Measurements from ENCODE around the gene IL31RA.

IL31RA gene

GRCh38 chr5:55860709-55861108 is 9.6 kb downstream of the IL31RA start:
- no peak for DNase-seq

- DNase-seq: no peak
These were observed 13.7 kb downstream of the IL31RA start for GRCh38 chr5:55864606-55865541.

GRCh38 chr5:55865831-55866230 is 14.7 kb downstream of the IL31RA start:
- DNase-seq: no peak

- no peak for DNase-seq
These were observed 15.3 kb downstream of the IL31RA start for GRCh38 chr5:55866485-55866884.

- no peak for DNase-seq
These were observed 15.8 kb downstream of the IL31RA start for GRCh38 chr5:55866934-55867333.

- peak; percentile 73 for DNase-seq
These were observed 17.7 kb downstream of the IL31RA start for GRCh38 chr5:55868846-55869245.

GRCh38 chr5:55869847-55870246 is 18.7 kb downstream of the IL31RA start:
- DNase-seq: no peak

GRCh38 chr5:55873234-55873633 is 22.1 kb downstream of the IL31RA start:
- DNase-seq: no peak

GRCh38 chr5:55877655-55878054 is 26.5 kb downstream of the IL31RA start:
- DNase-seq: no peak

- DNase-seq: no peak
These were observed 29.3 kb downstream of the IL31RA start for GRCh38 chr5:55880453-55880852.

- DNase-seq: no peak
These were observed 34.2 kb downstream of the IL31RA start for GRCh38 chr5:55885359-55885758.

- no peak for DNase-seq
These were observed 37.0 kb downstream of the IL31RA start for GRCh38 chr5:55888205-55888604.

GRCh38 chr5:55892479-55892878 is 41.3 kb downstream of the IL31RA start:
- DNase-seq: no peak

- no peak for DNase-seq
These were observed 43.0 kb downstream of the IL31RA start for GRCh38 chr5:55894135-55894534.

GRCh38 chr5:55895346-55895745 is 44.2 kb downstream of the IL31RA start:
- DNase-seq: no peak

GRCh38 chr5:55896238-55896637 is 45.1 kb downstream of the IL31RA start:
- no peak for DNase-seq

- no peak for DNase-seq
These were observed 45.5 kb downstream of the IL31RA start for GRCh38 chr5:55896663-55897062.

GRCh38 chr5:55897206-55897894 is 46.2 kb downstream of the IL31RA start:
- no peak for DNase-seq

GRCh38 chr5:55897905-55898304 is 46.7 kb downstream of the IL31RA start:
- DNase-seq: no peak

GRCh38 chr5:55899344-55899743 is 48.2 kb downstream of the IL31RA start:
- DNase-seq: no peak

- DNase-seq: no peak
These were observed 48.9 kb downstream of the IL31RA start for GRCh38 chr5:55900068-55900467.

GRCh38 chr5:55900776-55901175 is 49.6 kb downstream of the IL31RA start:
- no peak for DNase-seq

- no peak for DNase-seq
These were observed 51.5 kb downstream of the IL31RA start for GRCh38 chr5:55902696-55903095.

- peak; percentile 81 for DNase-seq
These were observed 52.1 kb downstream of the IL31RA start for GRCh38 chr5:55903121-55903701.
